ENCODE data around the gene LITAF.

The LITAF gene

DNA sequence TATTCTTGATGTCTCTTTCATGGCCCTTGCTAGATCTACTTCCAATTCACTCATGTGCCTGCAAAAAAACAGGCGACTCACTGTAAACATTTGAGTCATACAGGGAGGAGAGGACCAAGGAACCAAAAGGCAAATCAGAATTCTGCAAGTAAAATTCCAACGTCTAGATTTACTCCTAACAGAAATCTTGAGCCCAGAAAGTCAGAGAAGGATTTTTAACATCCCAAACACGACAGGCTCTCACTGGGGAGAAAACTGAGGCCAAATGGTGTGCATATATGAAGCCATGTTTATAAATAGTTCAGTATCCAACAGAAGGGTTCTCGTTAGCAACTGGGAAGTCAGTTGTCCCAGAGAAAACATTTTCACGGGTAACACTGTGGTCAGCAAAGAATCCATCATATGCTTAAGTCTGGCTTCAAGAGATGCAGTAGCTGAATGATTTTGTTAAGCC, 40.1 kb downstream of the LITAF start:
- H3K4me1 ChIP-seq (ENCODE audit: control insufficient read depth, insufficient read depth, low read length), result 0 out of 2 replicates have a peak, but pooled peaks cover 6% of the 10 kb centered on the region
- H3K9me3 ChIP-seq (ENCODE audit: control insufficient read depth, insufficient read depth, low read length), result no peaks in the 10 kb centered on the region
- H3K4me3 ChIP-seq (ENCODE audit: low read depth, low read length), result no peak overlapping the region
- H3K27ac ChIP-seq (ENCODE audit: low read depth, low read length), result no peak overlapping the region
- no peak overlapping the region for H3K9ac ChIP-seq (ENCODE audit: low read depth, low read length)
- no peaks in the 10 kb centered on the region for H3K27me3 ChIP-seq (ENCODE audit: control insufficient read depth, insufficient read depth, low read length)
- H3K36me3 ChIP-seq (ENCODE audit: control insufficient read depth, insufficient read depth, low read length), result peaks cover 39% of the 10 kb centered on the region

GRCh38 chr16:11543661-11544393, 42.9 kb downstream of the LITAF start:
- Histone ChIP-seq H3K4me3 (ENCODE audit: low read depth, low read length) (no peak overlapping the region), H3K27ac (ENCODE audit: low read depth, low read length) (no peak overlapping the region), H3K9me3 (ENCODE audit: control insufficient read depth, insufficient read depth, low read length) (no peaks in the 10 kb centered on the region), H3K36me3 (ENCODE audit: control insufficient read depth, insufficient read depth, low read length) (peaks cover 12% of the 10 kb centered on the region), H3K27me3 (ENCODE audit: control insufficient read depth, insufficient read depth, low read length) (no peaks in the 10 kb centered on the region), H3K9ac (ENCODE audit: low read depth, low read length) (no peak overlapping the region), H3K4me1 (ENCODE audit: control insufficient read depth, insufficient read depth, low read length) (peaks cover 6% of the 10 kb centered on the region; the same call in 1 of the 2 replicates)

GRCh38 chr16:11542069-11542744, 44.5 kb downstream of the LITAF start:
- Histone ChIP-seq H3K9me3 (ENCODE audit: control insufficient read depth, insufficient read depth, low read length) (no peaks in the 10 kb centered on the region), H3K9ac (ENCODE audit: low read depth, low read length) (no peak overlapping the region), H3K36me3 (ENCODE audit: control insufficient read depth, insufficient read depth, low read length) (no peaks in the 10 kb centered on the region; the same call in 1 of the 2 replicates), H3K27ac (ENCODE audit: low read depth, low read length) (no peak overlapping the region), H3K4me1 (ENCODE audit: control insufficient read depth, insufficient read depth, low read length) (peaks cover 6% of the 10 kb centered on the region; the same call in 1 of the 2 replicates), H3K4me3 (ENCODE audit: low read depth, low read length) (no peak overlapping the region), H3K27me3 (ENCODE audit: control insufficient read depth, insufficient read depth, low read length) (no peaks in the 10 kb centered on the region)

DNA sequence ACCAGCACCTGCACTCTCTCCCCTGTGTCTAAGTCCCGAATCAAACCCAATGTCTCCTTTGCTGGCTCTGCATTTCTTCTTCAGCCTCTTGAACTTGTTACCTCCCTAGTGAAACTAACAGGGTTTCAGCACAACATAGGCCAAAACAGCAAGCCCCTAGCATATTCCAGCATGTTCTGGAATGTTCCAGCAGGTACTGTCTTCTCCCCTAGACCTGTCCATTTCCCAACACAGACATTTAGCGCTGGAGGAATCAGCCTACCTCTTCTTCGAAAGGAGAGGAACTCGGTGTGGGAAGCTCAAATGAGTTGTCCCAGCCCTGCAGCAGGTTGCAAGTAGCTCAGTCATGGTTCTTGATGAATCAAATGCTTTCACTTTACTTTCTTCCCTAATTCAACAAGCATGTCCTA, 47.1 kb downstream of the LITAF start:
- Histone ChIP-seq H3K9me3 (ENCODE audit: control insufficient read depth, insufficient read depth, low read length) (no peaks in the 10 kb centered on the region), H3K4me1 (ENCODE audit: control insufficient read depth, insufficient read depth, low read length) (peaks cover 6% of the 10 kb centered on the region; the same call in 1 of the 2 replicates), H3K9ac (ENCODE audit: low read depth, low read length) (no peak overlapping the region), H3K36me3 (ENCODE audit: control insufficient read depth, insufficient read depth, low read length) (no peaks in the 10 kb centered on the region), H3K27ac (ENCODE audit: low read depth, low read length) (no peak overlapping the region), H3K27me3 (ENCODE audit: control insufficient read depth, insufficient read depth, low read length) (no peaks in the 10 kb centered on the region), H3K4me3 (ENCODE audit: low read depth, low read length) (no peak overlapping the region)

GRCh38 chr16:11538880-11539279, 47.8 kb downstream of the LITAF start:
- Histone ChIP-seq H3K27ac (ENCODE audit: low read depth, low read length) (no peak overlapping the region), H3K27me3 (ENCODE audit: control insufficient read depth, insufficient read depth, low read length) (no peaks in the 10 kb centered on the region), H3K4me3 (ENCODE audit: low read depth, low read length) (no peak overlapping the region), H3K9ac (ENCODE audit: low read depth, low read length) (no peak overlapping the region), H3K36me3 (ENCODE audit: control insufficient read depth, insufficient read depth, low read length) (no peaks in the 10 kb centered on the region), H3K9me3 (ENCODE audit: control insufficient read depth, insufficient read depth, low read length) (no peaks in the 10 kb centered on the region), H3K4me1 (ENCODE audit: control insufficient read depth, insufficient read depth, low read length) (peaks cover 3% of the 10 kb centered on the region; the same call in 1 of the 2 replicates)

GRCh38 chr16:11536104-11536866, 50.4 kb downstream of the LITAF start:
- H3K4me1 ChIP-seq (ENCODE audit: control insufficient read depth, insufficient read depth, low read length), result no peaks in the 10 kb centered on the region; the same call in 1 of the 2 replicates
- H3K9me3 ChIP-seq (ENCODE audit: control insufficient read depth, insufficient read depth, low read length), result no peaks in the 10 kb centered on the region
- no peaks in the 10 kb centered on the region for H3K27me3 ChIP-seq (ENCODE audit: control insufficient read depth, insufficient read depth, low read length)

GRCh38 chr16:11535494-11535893, 51.2 kb downstream of the LITAF start:
- no peaks in the 10 kb centered on the region for H3K9me3 ChIP-seq (ENCODE audit: control insufficient read depth, insufficient read depth, low read length)
- no peak overlapping the region for H3K9ac ChIP-seq (ENCODE audit: low read depth, low read length)
- no peaks in the 10 kb centered on the region for H3K4me1 ChIP-seq (ENCODE audit: control insufficient read depth, insufficient read depth, low read length)
- no peaks in the 10 kb centered on the region for H3K27me3 ChIP-seq (ENCODE audit: control insufficient read depth, insufficient read depth, low read length)
- H3K4me3 ChIP-seq (ENCODE audit: low read depth, low read length), result no peak overlapping the region
- no peaks in the 10 kb centered on the region for H3K36me3 ChIP-seq (ENCODE audit: control insufficient read depth, insufficient read depth, low read length)
- no peak overlapping the region for H3K27ac ChIP-seq (ENCODE audit: low read depth, low read length)

More at GRCh38 chr16:11536104-11536866, 50.4 kb downstream of the LITAF start:
- H3K27ac ChIP-seq (ENCODE audit: low read depth, low read length), result no peak overlapping the region
- no peak overlapping the region for H3K9ac ChIP-seq (ENCODE audit: low read depth, low read length)
- H3K36me3 ChIP-seq (ENCODE audit: control insufficient read depth, insufficient read depth, low read length), result no peaks in the 10 kb centered on the region
- no peak overlapping the region for H3K4me3 ChIP-seq (ENCODE audit: low read depth, low read length)

DNA sequence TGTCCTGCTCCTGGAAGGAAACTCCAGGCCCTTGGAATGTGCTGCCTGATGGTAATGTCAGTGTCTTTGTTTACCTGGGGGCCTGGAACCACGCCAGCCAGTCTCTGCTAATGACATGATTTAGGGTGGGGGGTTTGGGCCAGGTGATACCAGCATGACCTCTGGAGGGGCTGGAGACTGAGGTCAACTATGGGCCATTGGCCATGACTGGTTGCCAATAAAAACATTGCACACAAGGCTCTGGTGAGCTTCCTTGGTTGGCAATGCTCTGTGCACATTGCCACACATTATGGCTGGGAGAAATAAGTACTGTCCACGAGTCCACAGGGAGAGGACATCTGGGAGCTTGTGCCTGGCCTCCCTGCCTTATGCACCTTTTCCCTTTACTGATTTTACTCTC, 52.5 kb downstream of the LITAF start:
- no peaks in the 10 kb centered on the region for H3K27me3 ChIP-seq (ENCODE audit: control insufficient read depth, insufficient read depth, low read length)
- no peak overlapping the region for H3K4me3 ChIP-seq (ENCODE audit: low read depth, low read length)
- H3K27ac ChIP-seq (ENCODE audit: low read depth, low read length), result no peak overlapping the region

GRCh38 chr16:11533588-11533987, 53.1 kb downstream of the LITAF start:
- H3K9ac ChIP-seq (ENCODE audit: low read depth, low read length), result no peak overlapping the region
- H3K4me3 ChIP-seq (ENCODE audit: low read depth, low read length), result no peak overlapping the region
- H3K27ac ChIP-seq (ENCODE audit: low read depth, low read length), result no peak overlapping the region
- H3K36me3 ChIP-seq (ENCODE audit: control insufficient read depth, insufficient read depth, low read length), result no peaks in the 10 kb centered on the region
- H3K9me3 ChIP-seq (ENCODE audit: control insufficient read depth, insufficient read depth, low read length), result no peaks in the 10 kb centered on the region
- no peaks in the 10 kb centered on the region for H3K27me3 ChIP-seq (ENCODE audit: control insufficient read depth, insufficient read depth, low read length)
- H3K4me1 ChIP-seq (ENCODE audit: control insufficient read depth, insufficient read depth, low read length), result peaks cover 3% of the 10 kb centered on the region; the same call in 1 of the 2 replicates

More for the DNA sequence above, 52.5 kb downstream of the LITAF start:
- no peaks in the 10 kb centered on the region for H3K9me3 ChIP-seq (ENCODE audit: control insufficient read depth, insufficient read depth, low read length)
- H3K36me3 ChIP-seq (ENCODE audit: control insufficient read depth, insufficient read depth, low read length), result no peaks in the 10 kb centered on the region
- H3K4me1 ChIP-seq (ENCODE audit: control insufficient read depth, insufficient read depth, low read length), result peaks cover 3% of the 10 kb centered on the region; the same call in 1 of the 2 replicates
- H3K9ac ChIP-seq (ENCODE audit: low read depth, low read length), result no peak overlapping the region

- no peak overlapping the region for H3K27ac ChIP-seq (ENCODE audit: low read depth, low read length)
- no peak overlapping the region for H3K4me3 ChIP-seq (ENCODE audit: low read depth, low read length)
- no peak overlapping the region for H3K9ac ChIP-seq (ENCODE audit: low read depth, low read length)
- no peaks in the 10 kb centered on the region for H3K27me3 ChIP-seq (ENCODE audit: control insufficient read depth, insufficient read depth, low read length)
- no peaks in the 10 kb centered on the region for H3K9me3 ChIP-seq (ENCODE audit: control insufficient read depth, insufficient read depth, low read length)
- H3K4me1 ChIP-seq (ENCODE audit: control insufficient read depth, insufficient read depth, low read length), result peaks cover 3% of the 10 kb centered on the region; the same call in 1 of the 2 replicates
- H3K36me3 ChIP-seq (ENCODE audit: control insufficient read depth, insufficient read depth, low read length), result no peaks in the 10 kb centered on the region
These were observed 56.4 kb downstream of the LITAF start for GRCh38 chr16:11530171-11530940.

Data from HUES48 (cell line).